HL-60/S4 (cell line): ENCODE data around the gene SETD1A.
"Not testable (repeated sequence)": the region's sequence is repeated elsewhere in the genome, so short reads cannot be mapped to it uniquely, and the experiment has no call there.

Experiments used
- in situ Hi-C: fragments of 300-500 bp; cut with MboI; formaldehyde crosslinking; loops from 2 replicates; pipeline ENCODE4 v1.14.3; 2022; ENCODE audit warnings: low sequenced_read_pairs

The SETD1A gene

GRCh38 chr16:31010585-31011325 is 53.2 kb downstream of the SETD1A start, which contains the start of gene STX1B:
TSS of gene STX1B (minus strand) at chr16:31010638. CDS start at chr16:31010396, 242 bp downstream.
- in situ Hi-C loops: no loop called here

- in situ Hi-C loops: not testable (repeated sequence)
Observed at GRCh38 chr16:31011815-31012214, 54.3 kb downstream of the SETD1A start.

- in situ Hi-C loops: not testable (repeated sequence)
Observed at GRCh38 chr16:31013292-31013691, 55.7 kb downstream of the SETD1A start.

GRCh38 chr16:31016018-31016417 is 58.5 kb downstream of the SETD1A start:
- in situ Hi-C loops: no loop called here

- in situ Hi-C loops: not testable (repeated sequence)
Observed at GRCh38 chr16:31017756-31018155, 60.2 kb downstream of the SETD1A start.

- in situ Hi-C loops: no loop called here
Observed at GRCh38 chr16:31020536-31020935, 63.0 kb downstream of the SETD1A start.

- in situ Hi-C loops: no loop called here
Observed at GRCh38 chr16:31022544-31023251, 65.1 kb downstream of the SETD1A start.

GRCh38 chr16:31023252-31023602 is 65.7 kb downstream of the SETD1A start:
- in situ Hi-C loops: no loop called here

- in situ Hi-C loops: no loop called here
Observed at GRCh38 chr16:31023627-31024226, 66.2 kb downstream of the SETD1A start.

- in situ Hi-C loops: no loop called here
Observed at GRCh38 chr16:31025339-31025738, 67.8 kb downstream of the SETD1A start.

GRCh38 chr16:31029272-31029671 is 71.7 kb downstream of the SETD1A start:
- in situ Hi-C loops: no loop called here

- in situ Hi-C loops: no loop called here
Observed at GRCh38 chr16:31031276-31031675, 73.7 kb downstream of the SETD1A start.

- in situ Hi-C loops: no loop called here
Observed at GRCh38 chr16:31032736-31033708, 75.5 kb downstream of the SETD1A start, which contains the start of gene STX4. TSS of gene STX4 (plus strand) at chr16:31033558. CDS start at chr16:31033806, 248 bp downstream.

GRCh38 chr16:31033709-31034492 is 76.3 kb downstream of the SETD1A start:
- in situ Hi-C loops: no loop called here
